GM12878 (cell line): ENCODE results near the gene TBC1D30. TPM values are rescaled to one million over a fixed set of nuclear protein-coding genes. Genes with fewer than 3 reads are reported as not detected.
A peak's percentile ranks its signal among the peaks of the same experiment; 100 is the strongest.

Source experiments
- ATAC-seq: fragments of 200-7000 bp; cut with Tn5 transposase; 3 replicates; pipeline ENCODE4 v1.9.1; 2020; ENCODE audit warnings: mild to moderate bottlenecking, moderate library complexity
- BruUV-seq: library from RNA; stranded (reverse); fragments of 400-500 nt; replicated peaks from 2 replicates; lab custom pipeline; 2021; lab: Mats Ljungman, UMichigan
- CTCF ChIA-PET: fragments of 300-600 bp; sonication (Branson Sonifier 250); formaldehyde crosslinking; extraction: SDS; loops from one replicate; lab custom pipeline; 2021; ENCODE audit warnings: inconsistent platforms; lab: Yijun Ruan, JAX
- POLR2A ChIA-PET: fragments of 350-600 bp; formaldehyde crosslinking; extraction: SDS; loops from one replicate; lab custom pipeline; 2021; ENCODE audit warnings: inconsistent platforms; lab: Charles Lee
- RAD21 ChIA-PET: fragments of 300-600 bp; sonication (Branson Sonifier 250); formaldehyde crosslinking; loops from one replicate; lab custom pipeline; 2023; ENCODE audit warnings: antibody characterized with exemption; ENCODE audit not compliant: unreplicated experiment; lab: Charles Lee
- SMC1A ChIA-PET: fragments of 300-600 bp; sonication (Branson Sonifier 250); formaldehyde crosslinking; loops from one replicate; lab custom pipeline; 2023; ENCODE audit not compliant: unreplicated experiment, uncharacterized antibody; lab: Charles Lee
- DNase-seq: peaks from one replicate; pipeline ENCODE4 v3.0.0-alpha.2; 2011; ENCODE audit warnings: low read depth, low spot score
- FAIRE-seq: peaks from 3 replicates; lab custom pipeline; 2011; peaks lifted over from hg19 to GRCh38; lab: Jason Lieb, UNC
- H2AFZ ChIP-seq: 2 replicates; pipeline ENCODE4 v1.6.0; 2011; ENCODE audit warnings: low read depth, low read length, control low read depth; ENCODE audit not compliant: control insufficient read depth
- H3K27ac ChIP-seq: 2 replicates; pipeline ENCODE4 v1.5.1; 2011; ENCODE audit warnings: control low read depth; ENCODE audit not compliant: control insufficient read depth, insufficient read depth
- H3K27me3 ChIP-seq, 2 experiments: replicated peaks in 1 of 2; 2 replicates each; pipeline versions ENCODE4 v1.6.0 to v1.6.1; 2011; ENCODE audit warnings: low read length in 1 of 2; ENCODE audit not compliant: control insufficient read depth in 2 of 2, insufficient read depth in 2 of 2
- H3K36me3 ChIP-seq, 2 experiments: 2 replicates each; pipeline ENCODE4 v1.5.1; 2011; ENCODE audit warnings: low read length in 1 of 2; ENCODE audit not compliant: control insufficient read depth in 2 of 2, insufficient read depth in 2 of 2
- H3K4me1 ChIP-seq: 2 replicates; pipeline ENCODE4 v1.6.1; 2011; ENCODE audit warnings: mild to moderate bottlenecking, low read length, moderate library complexity, mixed read lengths; ENCODE audit not compliant: control insufficient read depth, insufficient read depth
- H3K4me2 ChIP-seq: 2 replicates; pipeline ENCODE4 v1.6.0; 2011; ENCODE audit warnings: control low read depth; ENCODE audit not compliant: control insufficient read depth, insufficient read depth
- H3K4me3 ChIP-seq: fragments of 200-600 bp; sonication (generic); 2 replicates; pipeline ENCODE4 v1.5.1; 2016
- H3K79me2 ChIP-seq: 2 replicates; pipeline ENCODE4 v1.6.0; 2011; ENCODE audit warnings: low read length; ENCODE audit not compliant: control insufficient read depth, insufficient read depth
- H3K9ac ChIP-seq: 2 replicates; pipeline ENCODE4 v1.8.0; 2011; ENCODE audit warnings: low read length, control low read depth, mixed read lengths; ENCODE audit not compliant: control insufficient read depth, insufficient read depth
- H3K9me3 ChIP-seq: replicated peaks from 3 replicates; pipeline ENCODE4 v1.5.1; 2011; ENCODE audit warnings: mild to moderate bottlenecking, low read length; ENCODE audit not compliant: control insufficient read depth, insufficient read depth
- H4K20me1 ChIP-seq: 2 replicates; pipeline ENCODE4 v1.6.0; 2011; ENCODE audit not compliant: control insufficient read depth, insufficient read depth
- ATF7 ChIP-seq: fragments of 450-650 bp; IDR thresholded peaks from 2 replicates; pipeline ENCODE4 v1.6.1; 2016; ENCODE audit warnings: low read depth, mild to moderate bottlenecking
- BHLHE40 ChIP-seq, 2 experiments: fragments of 450-650 bp in 1 of 2; IDR thresholded peaks; 2 replicates each; pipeline ENCODE4 v1.6.1; 2011 to 2017; ENCODE audit warnings: low read depth in 2 of 2, borderline replicate concordance in 1 of 2, improper control_type of control experiment in 1 of 2, low read length in 1 of 2, mild to moderate bottlenecking in 1 of 2
- NBN ChIP-seq: fragments of 450-650 bp; IDR thresholded peaks from 2 replicates; pipeline ENCODE4 v1.6.1; 2016
- RUNX3 ChIP-seq: IDR thresholded peaks from 2 replicates; pipeline ENCODE4 v1.6.1; 2012; ENCODE audit warnings: low read length, inconsistent platforms
- WGBS: methylation state at CpG from one replicate; pipeline ENCODE4 v1.1.6; 2016; ENCODE audit warnings: low lambda C conversion rate; ENCODE audit not compliant: insufficient replicate concordance, insufficient coverage; ENCODE audit errors: missing lambda C conversion rate; 5-methylcytosine and 5-hydroxymethylcytosine counted together
- in situ Hi-C: fragments of 300-500 bp; cut with MboI; formaldehyde crosslinking; loops from 9 replicates; pipeline ENCODE4 v1.14.3; 2018; ENCODE audit warnings: mixed read lengths
- intact Hi-C: fragments of 100-400 bp; cut with micrococcal nuclease; formaldehyde crosslinking; loops from one replicate; pipeline ENCODE4 v1.14.2; 2022; ENCODE audit not compliant: unreplicated experiment
- polyA plus RNA-seq, 11 experiments: library from polyadenylated mRNA; depleted of rRNA in 4 of 11; unstranded in 6 of 11; stranded (reverse) in 5 of 11; fragments of >200 nt; fragmentation: Nextera tagmentation in 4 of 11; fragmentation: Illumina TruSeq in 1 of 11; extraction: Ambion mirVana in 4 of 11; extraction: Trizol in 1 of 11; gene quantifications; 1 replicate in 1 of 11; 2 replicates in 10 of 11; pipeline versions ENCODE4 v1.2.1 to v1.2.3, GENCODE V29; 2011 to 2016; ENCODE audit warnings: inconsistent platforms in 2 of 11, missing spikeins in 2 of 11, low read depth in 1 of 11
- total RNA-seq, 4 experiments: library from RNA; depleted of rRNA in 3 of 4; stranded (reverse); fragments of >200 nt in 3 of 4; fragmentation: Illumina TruSeq in 1 of 4; extraction: Trizol in 1 of 4; gene quantifications; 2 replicates each; pipeline versions ENCODE4 v1.2.1 to v1.2.3, GENCODE V29; 2013 to 2021

TBC1D30 gene
- total and polyA plus RNA-seq, 10 of the 15 experiments (the other 5 are each of a cell fraction or from before 2014, with no cell fraction given) = 1.2 to 23.3 (median 11.1) TPM

DNA sequence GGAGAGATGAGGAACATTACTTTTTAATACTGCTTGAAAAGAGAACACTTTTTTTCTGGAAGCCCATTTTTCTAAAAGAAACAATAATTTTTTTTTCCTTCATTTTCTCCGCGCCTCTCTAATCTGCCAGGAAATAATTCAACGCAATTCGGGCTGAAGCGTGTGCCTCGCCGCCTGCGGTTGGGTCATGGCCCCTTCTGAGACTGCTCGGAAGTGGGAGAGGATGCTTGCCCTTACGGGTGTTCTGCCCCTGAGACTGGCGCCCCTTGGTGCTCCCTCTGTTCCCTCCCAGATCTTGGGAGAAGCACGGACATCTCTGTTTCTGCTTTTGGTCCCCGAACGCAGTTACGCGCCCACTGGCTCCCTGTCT lies 332 bp upstream of the TBC1D30 start:
- ChIA-PET RAD21 (interaction anchor here (0.7 to 2.2 kb wide), 6 partner anchors 28 to 62 kb away, joined by 3 to 11 read pairs (median 6); no protein-coding TSS in a partner anchor), CTCF (interaction anchor here (1.2 to 1.3 kb wide), 2 partner anchors 22 to 415 kb away, joined by 3 to 4 read pairs; no protein-coding TSS in a partner anchor), POLR2A (interaction anchor here (0.7 to 0.9 kb wide), 2 partner anchors 18 to 51 kb away, joined by 3 read pairs; no protein-coding TSS in a partner anchor), SMC1A (interaction anchor here (0.8 to 2.5 kb wide), 7 partner anchors 10 to 59 kb away, joined by 3 to 9 read pairs (median 3); no protein-coding TSS in a partner anchor)
- intact Hi-C loops (no loop called here), in situ Hi-C loops (no loop called here)
- ATAC-seq (peak; percentile 19), FAIRE-seq (no peak), DNase-seq (no peak)
- Histone ChIP-seq H3K4me3 (peak overlapping the region; percentile 94), H3K9me3 (no peaks in the 10 kb centered on the region; the same call in 2 of the 3 replicates), H4K20me1 (no peaks in the 10 kb centered on the region), H2AFZ (peak overlapping the region; percentile 80), H3K4me1 (no peaks in the 10 kb centered on the region), H3K27ac (peak overlapping the region; percentile 62), H3K36me3 (peaks cover 0 to 4% of the 10 kb centered on the region in 2 experiments; a peak in 1 of 4 replicates), H3K79me2 (peaks cover 30% of the 10 kb centered on the region), H3K4me2 (peak overlapping the region; percentile 81), H3K9ac (peak overlapping the region; percentile 47), H3K27me3 (peaks cover 0 to 2% of the 10 kb centered on the region in 2 experiments; a peak in 2 of 4 replicates)
- peak; percentile 65 for TF ChIP-seq RUNX3
- TF ChIP-seq BHLHE40 (IDR thresholded peaks at IDR 0.05; ENCODE audit: borderline replicate concordance in 1 of 2, low read depth in 2 of 2, low read length in 1 of 2) = 0 out of 4 replicates have a peak, but pooled peaks of 1 of the 2 experiments have one; percentile 34
- no peak for TF ChIP-seq ATF7
- TF ChIP-seq NBN = 0 out of 2 replicates have a peak, but pooled peaks have one; percentile 53
- BruUV-seq = no TSS peak
- under 1% methylated on average over 16 of the region's 16 CpGs for WGBS
